ENCODE measurements around the gene RSPRY1. TPM values are rescaled to one million over a fixed set of nuclear protein-coding genes. Genes with fewer than 3 reads are reported as not detected.

RSPRY1 gene
- polyA plus RNA-seq, 1 of the 3 experiments (the other 2 are of a cell fraction), result 16.6 TPM

- Histone ChIP-seq H3K27ac (ENCODE audit: low read depth in 2 of 2, low read length in 1 of 2) (no peak overlapping the region), H3K4me3 (ENCODE audit: low read depth in 2 of 2, low read length in 1 of 2) (no peak overlapping the region), H2AFZ (ENCODE audit: low read depth) (no peak overlapping the region), H3F3A (replicated peaks; ENCODE audit: insufficient read depth) (no peaks in the 10 kb centered on the region), H3K79me2 (ENCODE audit: insufficient read depth) (no peaks in the 10 kb centered on the region), H3K27me3 (ENCODE audit: insufficient read depth) (no peaks in the 10 kb centered on the region), H3K9ac (no peak overlapping the region), H3K9me3 (no peaks in the 10 kb centered on the region), H3K9me2 (no peaks in the 10 kb centered on the region), H3K4me1 (ENCODE audit: control insufficient read depth in 1 of 2, insufficient read depth in 2 of 2, low read depth in 1 of 2, low read length in 1 of 2) (peaks cover 0 to 20% of the 10 kb centered on the region in 2 experiments; a peak in 1 of 4 replicates), H4K20me1 (ENCODE audit: insufficient read depth) (no peaks in the 10 kb centered on the region), H3K36me3 (replicated peaks in 1 of 2; ENCODE audit: control insufficient read depth in 1 of 2, insufficient read depth in 2 of 2, low read length in 1 of 2) (no peaks in the 10 kb centered on the region), H3K4me2 (no peak overlapping the region)
- CTCF ChIA-PET, result interaction anchor here (0.7 to 2.0 kb wide), 3 partner anchors 16 to 45 kb away, joined by 3 to 6 read pairs (median 3); partner anchors contain the start of gene CPNE2
- TF ChIP-seq RFX5 (IDR thresholded peaks at IDR 0.05; ENCODE audit: low read length) (no peak), TEAD4 (IDR thresholded peaks at IDR 0.05; ENCODE audit: borderline replicate concordance, insufficient read depth) (no peak), GATA2 (CRISPR knock-in tag; IDR thresholded peaks at IDR 0.05) (no peak), POLR2AphosphoS5 (IDR thresholded peaks at IDR 0.05; ENCODE audit: low read depth, low read length) (no peak), EP300 (IDR thresholded peaks at IDR 0.05; ENCODE audit: borderline replicate concordance in 1 of 2, low read depth in 1 of 2, low read length in 1 of 2) (no peak), RCOR1 (IDR thresholded peaks at IDR 0.05; ENCODE audit: low read length) (no peak), RXRA (IDR thresholded peaks at IDR 0.05; ENCODE audit: borderline replicate concordance, low read depth) (no peak), ELF1 (IDR thresholded peaks at IDR 0.05) (no peak), MEF2A (IDR thresholded peaks at IDR 0.05; ENCODE audit: borderline replicate concordance, low read depth) (no peak), FOSL2 (IDR thresholded peaks at IDR 0.05; ENCODE audit: borderline replicate concordance, low read depth) (no peak), EZH2phosphoT487 (IDR thresholded peaks at IDR 0.05; ENCODE audit: borderline replicate concordance, low read depth) (no peak), JUND (IDR thresholded peaks at IDR 0.05) (no peak), RAD21 (IDR thresholded peaks at IDR 0.05; ENCODE audit: low read length) (no peak), SIN3A (IDR thresholded peaks at IDR 0.05; ENCODE audit: borderline replicate concordance, low read depth, low read length) (no peak), CHD2 (IDR thresholded peaks at IDR 0.05; ENCODE audit: low read length, partially characterized antibody) (no peak), NRF1 (IDR thresholded peaks at IDR 0.05; ENCODE audit: low read depth, low read length) (no peak), IRF3 (IDR thresholded peaks at IDR 0.05; ENCODE audit: low read depth, low read length) (no peak)
- TF ChIP-seq, protein P1, sequence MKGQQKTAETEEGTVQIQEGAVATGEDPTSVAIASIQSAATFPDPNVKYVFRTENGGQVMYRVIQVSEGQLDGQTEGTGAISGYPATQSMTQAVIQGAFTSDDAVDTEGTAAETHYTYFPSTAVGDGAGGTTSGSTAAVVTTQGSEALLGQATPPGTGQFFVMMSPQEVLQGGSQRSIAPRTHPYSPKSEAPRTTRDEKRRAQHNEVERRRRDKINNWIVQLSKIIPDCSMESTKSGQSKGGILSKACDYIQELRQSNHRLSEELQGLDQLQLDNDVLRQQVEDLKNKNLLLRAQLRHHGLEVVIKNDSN (IDR thresholded peaks at IDR 0.05; ENCODE audit: borderline replicate concordance, low read depth), result no peak
- TF ChIP-seq, protein P2, sequence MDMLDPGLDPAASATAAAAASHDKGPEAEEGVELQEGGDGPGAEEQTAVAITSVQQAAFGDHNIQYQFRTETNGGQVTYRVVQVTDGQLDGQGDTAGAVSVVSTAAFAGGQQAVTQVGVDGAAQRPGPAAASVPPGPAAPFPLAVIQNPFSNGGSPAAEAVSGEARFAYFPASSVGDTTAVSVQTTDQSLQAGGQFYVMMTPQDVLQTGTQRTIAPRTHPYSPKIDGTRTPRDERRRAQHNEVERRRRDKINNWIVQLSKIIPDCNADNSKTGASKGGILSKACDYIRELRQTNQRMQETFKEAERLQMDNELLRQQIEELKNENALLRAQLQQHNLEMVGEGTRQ (IDR thresholded peaks at IDR 0.05; ENCODE audit: borderline replicate concordance, low read depth, low read length), result no peak
- TF ChIP-seq, protein P3, sequence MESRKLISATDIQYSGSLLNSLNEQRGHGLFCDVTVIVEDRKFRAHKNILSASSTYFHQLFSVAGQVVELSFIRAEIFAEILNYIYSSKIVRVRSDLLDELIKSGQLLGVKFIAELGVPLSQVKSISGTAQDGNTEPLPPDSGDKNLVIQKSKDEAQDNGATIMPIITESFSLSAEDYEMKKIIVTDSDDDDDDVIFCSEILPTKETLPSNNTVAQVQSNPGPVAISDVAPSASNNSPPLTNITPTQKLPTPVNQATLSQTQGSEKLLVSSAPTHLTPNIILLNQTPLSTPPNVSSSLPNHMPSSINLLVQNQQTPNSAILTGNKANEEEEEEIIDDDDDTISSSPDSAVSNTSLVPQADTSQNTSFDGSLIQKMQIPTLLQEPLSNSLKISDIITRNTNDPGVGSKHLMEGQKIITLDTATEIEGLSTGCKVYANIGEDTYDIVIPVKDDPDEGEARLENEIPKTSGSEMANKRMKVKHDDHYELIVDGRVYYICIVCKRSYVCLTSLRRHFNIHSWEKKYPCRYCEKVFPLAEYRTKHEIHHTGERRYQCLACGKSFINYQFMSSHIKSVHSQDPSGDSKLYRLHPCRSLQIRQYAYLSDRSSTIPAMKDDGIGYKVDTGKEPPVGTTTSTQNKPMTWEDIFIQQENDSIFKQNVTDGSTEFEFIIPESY (IDR thresholded peaks at IDR 0.05; ENCODE audit: borderline replicate concordance, low read depth), result no peak
- peak; percentile 10 for DNase-seq
- WGBS (ENCODE audit: low lambda C conversion rate), result 90% methylated on average over 2 of the region's 10 CpGs
- POLR2A ChIA-PET, result no interaction called here
Observed at GRCh38 chr16:57137566-57138273, 48.4 kb upstream of the RSPRY1 start.

Measured in SK-N-SH (cell line).